ENCODE measurements around the gene ZNF789. TPM values are rescaled to one million over a fixed set of nuclear protein-coding genes. Genes with fewer than 3 reads are reported as not detected.

The ZNF789 gene
- total and polyA plus RNA-seq, 2 of the 13 experiments (the other 11 are each of a cell fraction or from before 2014, with no cell fraction given) = 19.8 to 25.1 TPM

DNA sequence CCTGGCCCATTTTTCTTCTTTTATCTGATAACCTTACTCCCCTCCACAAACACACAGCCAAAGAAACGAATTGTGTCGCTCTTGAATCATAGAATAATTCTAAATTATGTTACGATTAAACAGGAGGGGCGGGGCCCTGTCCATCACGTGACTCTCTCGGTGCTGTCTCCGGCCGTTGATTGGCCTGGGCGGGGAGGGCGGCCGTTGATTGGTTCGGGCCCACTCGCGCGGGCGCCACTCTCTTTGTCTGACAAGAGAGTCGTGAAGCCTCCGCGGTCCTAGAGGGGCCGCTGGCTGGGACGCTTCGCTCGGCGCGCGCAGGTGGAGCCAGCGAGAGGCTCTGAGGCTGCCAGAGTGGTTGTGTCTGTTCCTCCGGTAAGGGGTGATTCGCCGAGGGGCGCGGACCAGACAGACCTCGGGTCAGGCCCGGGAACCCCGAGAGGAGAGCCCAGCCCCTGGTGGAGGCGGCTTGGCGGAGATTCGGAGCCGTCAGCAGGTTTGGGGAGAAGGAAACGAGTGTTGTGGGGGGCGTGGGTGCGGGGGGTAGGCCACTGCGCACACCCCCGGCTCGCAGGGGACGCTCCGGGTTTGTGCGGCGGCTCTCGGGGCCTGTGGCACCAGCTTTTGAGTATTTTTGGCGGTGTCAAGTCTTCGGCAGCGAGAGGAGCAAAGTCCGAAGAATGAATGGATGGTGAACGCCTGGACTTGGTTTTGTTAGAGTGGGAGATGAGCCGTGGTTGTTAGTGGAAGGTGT is at the start of gene ZNF789 (continued):
- TF ChIP-seq, protein P1, sequence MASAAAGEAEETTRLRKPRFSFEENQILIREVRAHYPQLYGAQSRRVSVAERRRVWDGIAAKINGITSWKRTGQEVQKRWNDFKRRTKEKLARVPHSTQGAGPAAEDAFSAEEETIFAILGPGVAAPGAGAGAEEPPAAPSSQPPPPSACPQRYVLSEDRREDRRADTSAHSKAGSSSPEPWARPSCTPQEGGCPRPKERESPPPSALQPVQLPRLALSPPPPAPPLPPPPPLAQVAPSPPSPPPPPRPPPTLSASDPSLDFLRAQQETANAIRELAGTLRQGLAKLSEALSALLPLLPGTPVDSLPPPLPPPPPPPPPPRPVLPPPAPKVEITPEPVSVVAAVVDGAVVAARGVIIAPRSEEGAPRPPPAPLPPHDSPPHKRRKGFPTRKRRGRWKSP (CRISPR knock-in tag; IDR thresholded peaks at IDR 0.05) = 0 out of 2 replicates have a peak, but pooled peaks have one; percentile 51
- TF ChIP-seq, protein P2, sequence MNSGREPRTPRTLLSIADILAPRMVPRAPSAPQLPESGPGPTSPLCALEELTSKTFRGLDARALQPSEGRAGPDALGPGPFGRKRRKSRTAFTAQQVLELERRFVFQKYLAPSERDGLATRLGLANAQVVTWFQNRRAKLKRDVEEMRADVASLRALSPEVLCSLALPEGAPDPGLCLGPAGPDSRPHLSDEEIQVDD (CRISPR knock-in tag; IDR thresholded peaks at IDR 0.05; ENCODE audit: borderline replicate concordance) = no peak
- TF ChIP-seq PAX8 (CRISPR knock-in tag; IDR thresholded peaks at IDR 0.05; ENCODE audit: borderline replicate concordance) (peak; percentile 83; the same call in 1 of the 2 replicates), NR3C1 (CRISPR knock-in tag; IDR thresholded peaks at IDR 0.05) (no peak), MYC (CRISPR knock-in tag; IDR thresholded peaks at IDR 0.05; ENCODE audit: borderline replicate concordance) (peak; percentile 75; the same call in 1 of the 2 replicates), SMAD9 (CRISPR knock-in tag; IDR thresholded peaks at IDR 0.05) (no peak), NFAT5 (CRISPR knock-in tag; IDR thresholded peaks at IDR 0.05) (peak; percentile 60; the same call in 1 of the 2 replicates), GATAD2A (CRISPR knock-in tag; IDR thresholded peaks at IDR 0.05) (no peak), POLR2AphosphoS5 (IDR thresholded peaks at IDR 0.05; ENCODE audit: low read depth, low read length) (peak; percentile 85), PTBP1 (IDR thresholded peaks at IDR 0.05; ENCODE audit: low read depth, low read length, poor library complexity, severe bottlenecking) (no peak), ZNF335 (CRISPR knock-in tag; IDR thresholded peaks at IDR 0.05) (no peak), KLF16 (CRISPR knock-in tag; IDR thresholded peaks at IDR 0.05) (peak in 1 of 2 experiments; percentile 81; a peak in 2 of 4 replicates), ZNF510 (CRISPR knock-in tag; IDR thresholded peaks at IDR 0.05; ENCODE audit: low read depth) (peak; percentile 63; the same call in 1 of the 2 replicates), ZIK1 (CRISPR knock-in tag; IDR thresholded peaks at IDR 0.05; ENCODE audit: borderline replicate concordance, low read depth) (peak; percentile 72; the same call in 1 of the 2 replicates)
- TF ChIP-seq, protein P3, sequence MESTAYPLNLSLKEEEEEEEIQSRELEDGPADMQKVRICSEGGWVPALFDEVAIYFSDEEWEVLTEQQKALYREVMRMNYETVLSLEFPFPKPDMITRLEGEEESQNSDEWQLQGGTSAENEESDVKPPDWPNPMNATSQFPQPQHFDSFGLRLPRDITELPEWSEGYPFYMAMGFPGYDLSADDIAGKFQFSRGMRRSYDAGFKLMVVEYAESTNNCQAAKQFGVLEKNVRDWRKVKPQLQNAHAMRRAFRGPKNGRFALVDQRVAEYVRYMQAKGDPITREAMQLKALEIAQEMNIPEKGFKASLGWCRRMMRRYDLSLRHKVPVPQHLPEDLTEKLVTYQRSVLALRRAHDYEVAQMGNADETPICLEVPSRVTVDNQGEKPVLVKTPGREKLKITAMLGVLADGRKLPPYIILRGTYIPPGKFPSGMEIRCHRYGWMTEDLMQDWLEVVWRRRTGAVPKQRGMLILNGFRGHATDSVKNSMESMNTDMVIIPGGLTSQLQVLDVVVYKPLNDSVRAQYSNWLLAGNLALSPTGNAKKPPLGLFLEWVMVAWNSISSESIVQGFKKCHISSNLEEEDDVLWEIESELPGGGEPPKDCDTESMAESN (CRISPR knock-in tag; conservative IDR thresholded peaks at IDR 0.05) = 0 out of 2 replicates have a peak, but pooled peaks have one; percentile 56
- TF ChIP-seq, protein P4, sequence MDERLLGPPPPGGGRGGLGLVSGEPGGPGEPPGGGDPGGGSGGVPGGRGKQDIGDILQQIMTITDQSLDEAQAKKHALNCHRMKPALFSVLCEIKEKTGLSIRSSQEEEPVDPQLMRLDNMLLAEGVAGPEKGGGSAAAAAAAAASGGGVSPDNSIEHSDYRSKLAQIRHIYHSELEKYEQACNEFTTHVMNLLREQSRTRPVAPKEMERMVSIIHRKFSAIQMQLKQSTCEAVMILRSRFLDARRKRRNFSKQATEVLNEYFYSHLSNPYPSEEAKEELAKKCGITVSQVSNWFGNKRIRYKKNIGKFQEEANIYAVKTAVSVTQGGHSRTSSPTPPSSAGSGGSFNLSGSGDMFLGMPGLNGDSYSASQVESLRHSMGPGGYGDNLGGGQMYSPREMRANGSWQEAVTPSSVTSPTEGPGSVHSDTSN (CRISPR knock-in tag; IDR thresholded peaks at IDR 0.05) = 0 out of 2 replicates have a peak, but pooled peaks have one; percentile 24
- TF ChIP-seq, protein P5, sequence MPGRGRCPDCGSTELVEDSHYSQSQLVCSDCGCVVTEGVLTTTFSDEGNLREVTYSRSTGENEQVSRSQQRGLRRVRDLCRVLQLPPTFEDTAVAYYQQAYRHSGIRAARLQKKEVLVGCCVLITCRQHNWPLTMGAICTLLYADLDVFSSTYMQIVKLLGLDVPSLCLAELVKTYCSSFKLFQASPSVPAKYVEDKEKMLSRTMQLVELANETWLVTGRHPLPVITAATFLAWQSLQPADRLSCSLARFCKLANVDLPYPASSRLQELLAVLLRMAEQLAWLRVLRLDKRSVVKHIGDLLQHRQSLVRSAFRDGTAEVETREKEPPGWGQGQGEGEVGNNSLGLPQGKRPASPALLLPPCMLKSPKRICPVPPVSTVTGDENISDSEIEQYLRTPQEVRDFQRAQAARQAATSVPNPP (CRISPR knock-in tag; IDR thresholded peaks at IDR 0.05) = no peak

Data from HepG2 (cell line).